GM12891 (cell line): ENCODE results near the gene FAM9C.

ENCODE experiments used
- DNase-seq: peaks from one replicate; pipeline ENCODE4 v3.0.0; 2011; ENCODE audit warnings: low spot score; ENCODE audit not compliant: insufficient read length
- FAIRE-seq: peaks from 2 replicates; lab custom pipeline; 2011; peaks lifted over from hg19 to GRCh38; lab: Jason Lieb, UNC
- PAX5 ChIP-seq: IDR thresholded peaks from 2 replicates; pipeline ENCODE4 v1.6.1; 2011; ENCODE audit warnings: low read length, moderate library complexity, mild to moderate bottlenecking; ENCODE audit not compliant: insufficient read depth, severe bottlenecking
- POLR2A ChIP-seq: IDR thresholded peaks from 2 replicates; pipeline ENCODE4 v1.6.1; 2011; ENCODE audit warnings: low read depth, low read length, control low read depth
- POLR2AphosphoS5 ChIP-seq: IDR thresholded peaks from 2 replicates; pipeline ENCODE4 v1.6.1; 2011; ENCODE audit warnings: low read depth, low read length, control low read depth
- POU2F2 ChIP-seq: IDR thresholded peaks from 2 replicates; pipeline ENCODE4 v1.6.1; 2011; ENCODE audit warnings: low read depth, mild to moderate bottlenecking, control low read depth, low read length, moderate library complexity
- SPI1 ChIP-seq: IDR thresholded peaks from 2 replicates; pipeline ENCODE4 v1.6.1; 2011; ENCODE audit warnings: low read depth, low read length, control low read depth
- TAF1 ChIP-seq: IDR thresholded peaks from 2 replicates; pipeline ENCODE4 v1.6.1; 2011; ENCODE audit warnings: low read depth, low read length, control low read depth

Gene FAM9C

DNA sequence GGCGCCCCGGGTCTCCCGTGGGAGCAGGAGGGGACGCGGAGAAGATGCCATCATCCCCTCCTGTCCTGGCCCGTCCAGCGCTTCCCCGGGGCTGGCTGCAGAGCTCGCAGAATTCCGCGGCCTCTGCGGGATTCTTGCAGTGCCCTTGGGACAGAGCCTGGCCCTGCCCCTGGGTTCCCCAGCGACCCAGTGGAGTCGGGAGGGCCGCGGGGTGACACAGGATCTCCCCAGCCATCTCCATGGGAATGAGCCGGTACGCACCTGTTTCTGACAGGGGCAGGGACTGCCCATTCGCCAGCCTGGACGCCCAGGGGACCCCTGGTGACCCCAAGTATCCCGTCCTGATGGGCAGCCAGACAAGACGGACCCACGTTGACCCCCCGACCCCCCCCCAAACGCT, 482 bp downstream of the FAM9C start:
- DNase-seq, result no peak
- TF ChIP-seq POLR2A, result no peak
- no peak for TF ChIP-seq SPI1
- no peak for TF ChIP-seq TAF1
- no peak for TF ChIP-seq PAX5
- no peak for TF ChIP-seq POU2F2
- TF ChIP-seq POLR2AphosphoS5, result no peak
- FAIRE-seq, result no peak

DNA sequence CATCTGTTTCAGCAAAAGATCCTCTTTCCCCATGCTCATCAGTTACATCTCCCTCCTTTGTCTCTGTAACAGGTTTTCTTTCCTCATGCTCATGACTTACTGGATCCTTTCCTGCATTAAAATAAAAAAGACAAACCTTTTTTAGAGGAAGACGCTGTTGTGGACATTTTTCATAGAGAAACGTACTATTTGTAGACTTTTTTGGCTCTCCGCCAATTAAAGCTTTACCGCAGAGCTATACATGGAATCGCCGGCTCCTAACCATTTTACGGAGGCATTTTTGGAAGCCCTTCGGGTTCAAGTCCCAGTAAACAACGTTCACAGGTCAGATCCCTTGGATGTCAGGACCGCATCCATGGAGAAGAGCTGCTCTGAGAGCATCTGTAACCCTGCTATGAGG, 1.3 kb downstream of the FAM9C start:
- TF ChIP-seq POLR2A, result no peak
- TF ChIP-seq POLR2AphosphoS5, result no peak
- TF ChIP-seq PAX5, result no peak
- no peak for TF ChIP-seq POU2F2
- no peak for TF ChIP-seq SPI1
- no peak for TF ChIP-seq TAF1
- no peak for DNase-seq
- FAIRE-seq, result peak; percentile 71

DNA sequence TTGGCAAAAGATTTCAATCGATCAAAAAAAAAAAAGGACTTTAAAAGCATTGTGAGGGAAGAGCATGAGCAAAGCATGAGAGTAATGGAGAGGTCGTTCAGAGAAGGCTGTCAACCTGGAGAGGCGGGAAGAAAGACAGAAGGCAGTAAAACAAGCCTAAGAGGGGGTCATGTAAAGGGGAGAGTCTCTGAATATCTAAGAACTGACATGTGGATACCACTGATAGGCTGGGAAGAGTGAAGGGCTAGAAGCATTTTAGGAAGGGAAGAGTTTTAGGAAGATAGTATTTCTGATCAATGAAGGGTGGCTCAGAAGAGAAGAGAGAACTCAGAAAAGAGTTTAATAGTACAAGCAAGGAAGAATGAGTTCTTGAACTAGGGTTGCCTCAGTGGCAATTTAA, 7.5 kb downstream of the FAM9C start:
- FAIRE-seq, result no peak
- DNase-seq, result no peak
- TF ChIP-seq PAX5, result no peak
- no peak for TF ChIP-seq POLR2A
- no peak for TF ChIP-seq POU2F2
- no peak for TF ChIP-seq POLR2AphosphoS5
- no peak for TF ChIP-seq TAF1
- no peak for TF ChIP-seq SPI1

DNA sequence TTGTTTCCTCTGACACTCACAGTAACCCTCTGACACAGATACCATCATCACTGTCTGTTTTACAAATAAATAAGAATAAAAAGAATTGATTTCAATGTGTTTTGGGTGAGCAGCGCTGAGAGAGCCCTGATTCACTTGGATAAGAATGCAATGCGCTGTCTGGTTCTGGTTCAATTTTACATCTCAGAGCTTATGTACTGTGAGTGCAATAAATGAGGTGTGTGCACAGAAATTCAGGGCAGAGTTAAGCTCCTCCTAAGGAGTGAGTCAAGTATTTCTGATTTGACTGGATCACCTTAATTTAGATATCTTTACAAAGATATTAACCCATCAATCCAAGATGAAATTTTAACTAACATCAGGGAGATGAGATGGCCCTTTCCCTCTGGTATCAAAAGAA, 11.2 kb downstream of the FAM9C start:
- DNase-seq (no peak), FAIRE-seq (peak; percentile 74)
- TF ChIP-seq PAX5 (no peak), SPI1 (no peak), POU2F2 (no peak), POLR2AphosphoS5 (no peak), POLR2A (no peak)

DNA sequence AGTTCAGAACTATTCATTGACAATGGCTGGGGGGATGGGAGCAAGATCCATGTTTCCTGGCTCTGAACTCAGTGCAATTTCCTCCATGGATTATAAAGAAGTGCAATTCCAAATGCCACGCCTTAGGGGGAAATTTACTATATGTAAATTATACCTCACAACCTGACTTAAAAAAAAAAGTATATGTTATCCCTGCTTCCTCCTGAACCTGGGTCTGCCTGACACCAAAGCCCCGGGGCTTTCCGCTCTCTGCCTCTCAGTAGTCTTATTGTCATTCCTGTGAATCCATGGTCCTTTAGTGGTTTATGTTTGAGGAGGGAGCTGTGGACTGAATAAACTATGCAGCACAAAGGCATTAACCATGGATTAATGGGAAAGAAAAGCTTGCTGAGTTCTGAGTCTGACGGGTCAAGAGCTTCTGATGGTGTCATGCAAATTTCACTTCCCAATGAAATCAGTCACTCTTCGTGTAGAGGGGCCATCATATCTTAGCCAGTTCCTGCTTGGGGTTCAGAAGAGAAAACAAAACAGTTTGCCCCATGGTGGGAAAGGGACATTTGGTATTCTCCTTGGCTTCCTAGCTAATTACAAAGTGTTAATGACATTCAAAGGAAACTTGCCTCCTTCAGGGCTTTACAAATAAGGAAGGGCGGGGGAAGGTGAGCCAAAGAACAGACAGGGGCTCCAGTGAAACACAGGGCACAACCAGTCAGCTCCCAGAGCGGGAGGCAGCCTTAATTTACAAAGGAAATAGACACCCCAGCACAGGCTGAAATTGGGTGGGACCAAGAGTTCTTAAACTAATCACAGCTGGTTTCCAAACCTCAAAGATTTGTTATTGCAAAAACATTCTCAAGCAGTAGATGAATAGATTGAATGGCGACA, 14.3 kb downstream of the FAM9C start:
- TF ChIP-seq POU2F2, result 0 out of 2 replicates have a peak, but pooled peaks have one; percentile 13
- TF ChIP-seq PAX5, result no peak
- no peak for TF ChIP-seq TAF1
- TF ChIP-seq POLR2A, result no peak
- TF ChIP-seq POLR2AphosphoS5, result no peak
- TF ChIP-seq SPI1, result 0 out of 2 replicates have a peak, but pooled peaks have one; percentile 31
- FAIRE-seq (peak; percentile 70), DNase-seq (no peak)

DNA sequence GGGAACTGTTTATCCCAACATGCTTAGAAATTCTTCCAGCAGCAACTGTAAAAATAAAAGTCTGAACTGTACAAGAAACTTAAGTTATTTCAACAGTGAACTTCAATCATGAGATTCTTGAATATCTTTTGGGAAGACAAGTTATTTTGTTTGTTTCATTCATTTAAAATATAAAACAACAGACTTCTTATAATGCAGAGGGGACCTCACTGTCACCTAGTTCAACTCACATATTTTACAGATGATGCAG, 14.9 kb downstream of the FAM9C start:
- DNase-seq (no peak), FAIRE-seq (no peak)
- TF ChIP-seq POU2F2 (no peak), SPI1 (no peak)

DNA sequence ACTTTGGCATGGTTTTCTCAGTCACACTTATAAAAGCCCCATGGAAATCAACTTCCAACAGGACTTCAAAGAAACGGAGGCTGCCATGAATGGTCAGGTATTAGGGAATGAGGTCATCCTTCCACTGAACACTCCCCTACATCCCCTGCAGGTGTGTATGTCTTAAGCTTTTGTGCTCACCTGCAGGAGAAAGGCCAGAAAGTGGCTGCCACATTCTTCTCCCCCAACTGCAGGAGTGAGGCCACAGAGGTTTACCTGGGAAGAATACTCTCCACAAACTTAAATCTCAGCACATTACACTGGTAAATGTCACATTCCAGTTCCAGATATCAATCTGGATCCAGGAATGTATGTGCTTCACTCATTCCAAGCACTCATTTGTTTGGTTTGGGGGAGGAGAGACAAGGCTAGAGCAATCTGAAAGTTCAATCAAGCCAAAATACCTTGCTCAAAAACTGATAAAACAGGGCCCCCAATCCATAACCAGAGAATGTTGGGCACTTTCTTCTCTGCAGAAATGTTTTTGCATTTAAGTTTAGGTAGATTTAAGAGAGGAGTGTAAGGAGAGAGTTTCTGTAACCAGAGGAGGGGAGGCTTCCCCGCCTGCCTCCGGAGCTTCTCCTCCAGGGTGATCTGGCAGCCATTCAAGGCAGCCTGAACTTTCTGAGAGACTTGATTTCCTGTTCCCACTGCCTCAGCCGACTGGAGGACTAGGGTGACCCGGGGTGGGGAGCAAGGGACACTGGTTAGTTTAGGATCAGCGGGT, 15.4 kb downstream of the FAM9C start:
- FAIRE-seq (peak; percentile 48), DNase-seq (no peak)
- TF ChIP-seq SPI1 (no peak), POU2F2 (no peak), POLR2A (no peak), TAF1 (no peak), PAX5 (no peak), POLR2AphosphoS5 (no peak)

DNA sequence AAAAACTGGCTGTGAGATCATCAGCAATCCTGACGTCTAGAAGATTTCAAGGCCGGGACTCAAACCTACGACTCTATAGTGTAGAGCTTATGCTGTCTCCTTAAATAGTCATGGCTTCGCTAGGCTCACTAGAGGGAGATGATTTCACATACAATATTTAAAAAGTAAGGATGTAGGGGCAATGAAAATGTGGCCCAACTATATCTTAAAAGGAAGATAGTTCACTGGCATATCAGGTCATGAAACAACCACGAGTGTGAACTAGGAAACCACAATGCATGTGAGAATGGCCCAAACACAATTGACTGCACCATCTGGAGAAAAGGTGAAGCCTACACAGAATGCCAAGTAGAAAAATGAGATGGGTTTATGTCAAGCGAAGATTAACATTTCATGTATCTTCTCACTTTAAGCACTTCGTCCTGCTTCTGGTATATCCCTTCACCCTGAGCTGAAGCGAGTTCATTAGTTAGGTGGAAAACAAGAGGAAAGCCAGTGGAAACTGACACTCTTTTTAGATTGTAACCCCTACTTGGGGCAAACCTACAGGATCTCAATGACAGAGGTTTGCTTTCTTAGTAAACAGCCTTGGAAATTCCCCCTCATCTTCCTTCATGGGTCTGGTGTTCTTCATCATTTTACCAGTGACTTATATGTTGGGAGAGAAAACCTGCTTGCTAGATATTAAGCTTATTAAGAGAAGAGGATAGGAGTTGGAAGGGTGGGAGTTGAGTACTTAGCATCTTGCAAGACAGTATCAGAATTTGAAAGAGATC, 17.4 kb downstream of the FAM9C start:
- DNase-seq (no peak), FAIRE-seq (peak; percentile 78)
- TF ChIP-seq SPI1 (no peak), POLR2A (no peak), PAX5 (no peak), POLR2AphosphoS5 (no peak), POU2F2 (no peak), TAF1 (no peak)

DNA sequence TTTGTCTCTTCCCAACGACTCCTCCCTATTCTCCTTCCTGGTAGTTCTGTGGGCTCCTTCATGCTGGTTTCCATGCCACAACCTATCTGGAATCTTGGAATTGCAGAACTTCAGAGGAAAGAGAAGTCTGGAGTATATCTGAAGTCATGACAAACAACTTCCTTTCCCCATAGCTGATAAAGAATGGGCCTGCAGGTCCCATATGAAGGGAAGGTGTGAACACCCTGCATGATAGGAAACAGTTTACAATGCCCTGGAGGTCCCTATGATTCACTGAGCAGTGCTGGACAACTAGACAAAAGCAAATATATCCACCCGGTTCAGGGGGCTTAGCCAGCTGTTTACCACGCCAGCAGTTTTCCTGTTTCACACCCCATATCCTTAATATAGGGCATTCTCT, 19.4 kb downstream of the FAM9C start:
- TF ChIP-seq PAX5, result no peak
- TF ChIP-seq POU2F2, result no peak
- no peak for TF ChIP-seq TAF1
- TF ChIP-seq POLR2A, result no peak
- no peak for TF ChIP-seq POLR2AphosphoS5
- TF ChIP-seq SPI1, result no peak
- no peak for FAIRE-seq
- DNase-seq, result no peak

DNA sequence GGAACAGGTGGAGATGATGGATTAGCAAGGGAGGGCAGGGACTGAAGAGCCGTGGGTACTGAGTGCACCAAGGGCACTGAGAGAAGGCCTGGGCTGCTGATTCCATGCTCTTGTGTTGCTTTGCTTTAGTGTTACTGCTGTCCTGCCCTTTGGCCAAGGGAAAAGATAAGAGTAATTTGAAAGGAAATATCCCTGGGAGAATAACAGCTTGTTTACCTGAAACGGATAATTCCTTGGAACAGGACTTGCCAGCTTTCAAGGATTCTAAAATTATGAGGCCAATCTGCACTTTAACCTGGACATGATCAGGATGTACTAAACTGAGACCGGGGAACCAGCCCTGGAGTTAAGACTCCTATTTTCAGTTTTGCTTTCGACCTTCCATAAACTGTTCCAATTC, 20.4 kb downstream of the FAM9C start:
- DNase-seq, result no peak
- FAIRE-seq, result no peak
- TF ChIP-seq SPI1 (no peak), PAX5 (no peak), POU2F2 (no peak), POLR2AphosphoS5 (no peak), TAF1 (no peak), POLR2A (no peak)
